GM20431 (cell line): Measurements from ENCODE around the gene BARX2.

Experiments used
- in situ Hi-C: fragments of 300-500 bp; cut with MseI, MboI; formaldehyde crosslinking; loops from one replicate; pipeline ENCODE4 v1.15.0; 2020; ENCODE audit warnings: low sequenced_read_pairs; ENCODE audit not compliant: unreplicated experiment

Gene BARX2

GRCh38 chr11:129372609-129373488 is 2.8 kb upstream of the BARX2 start:
- in situ Hi-C loops = loop anchor here (25.0 kb wide), 1 partner anchor 364 kb away; no protein-coding TSS in a partner anchor

- in situ Hi-C loops = loop anchor here (25.0 kb wide), 1 partner anchor 364 kb away; no protein-coding TSS in a partner anchor
These were observed 2.1 kb upstream of the BARX2 start for GRCh38 chr11:129373489-129373953.

- in situ Hi-C loops = loop anchor here (25.0 kb wide), 1 partner anchor 363 kb away; no protein-coding TSS in a partner anchor
These were observed 1.3 kb upstream of the BARX2 start for GRCh38 chr11:129374081-129374992.

- in situ Hi-C loops = loop anchor here (25.0 kb wide), 1 partner anchor 362 kb away; no protein-coding TSS in a partner anchor
These were observed 476 bp upstream of the BARX2 start for GRCh38 chr11:129374993-129375750.

- in situ Hi-C loops = no loop called here
These were observed 1.2 kb downstream of the BARX2 start for GRCh38 chr11:129376658-129377341.

GRCh38 chr11:129377739-129378138 is 2.1 kb downstream of the BARX2 start:
- in situ Hi-C loops = no loop called here

- in situ Hi-C loops = no loop called here
These were observed 4.8 kb downstream of the BARX2 start for GRCh38 chr11:129380413-129380812.

- in situ Hi-C loops = no loop called here
These were observed 6.9 kb downstream of the BARX2 start for GRCh38 chr11:129382583-129382982.

- in situ Hi-C loops = no loop called here
These were observed 7.4 kb downstream of the BARX2 start for GRCh38 chr11:129383060-129383459.

- in situ Hi-C loops = no loop called here
These were observed 7.9 kb downstream of the BARX2 start for GRCh38 chr11:129383502-129383901.

- in situ Hi-C loops = no loop called here
These were observed 8.8 kb downstream of the BARX2 start for GRCh38 chr11:129384415-129384814.

- in situ Hi-C loops = no loop called here
These were observed 10.2 kb downstream of the BARX2 start for GRCh38 chr11:129385801-129386200.

- in situ Hi-C loops = no loop called here
These were observed 11.2 kb downstream of the BARX2 start for GRCh38 chr11:129386795-129387397.

- in situ Hi-C loops = no loop called here
These were observed 11.8 kb downstream of the BARX2 start for GRCh38 chr11:129387434-129387833.

GRCh38 chr11:129388824-129389223 is 13.2 kb downstream of the BARX2 start:
- in situ Hi-C loops = no loop called here

GRCh38 chr11:129390303-129390821 is 14.7 kb downstream of the BARX2 start:
- in situ Hi-C loops = no loop called here

GRCh38 chr11:129391360-129391759 is 15.7 kb downstream of the BARX2 start:
- in situ Hi-C loops = no loop called here

- in situ Hi-C loops = no loop called here
These were observed 16.2 kb downstream of the BARX2 start for GRCh38 chr11:129391821-129392220.

- in situ Hi-C loops = no loop called here
These were observed 17.3 kb downstream of the BARX2 start for GRCh38 chr11:129392995-129393394.
